DMS114 treated with DMSO at 0.1 percent for 48 hours (cell line): ENCODE results near the gene PBX3.
"Not testable (repeated sequence)": the region's sequence is repeated elsewhere in the genome, so short reads cannot be mapped to it uniquely, and the experiment has no call there.

Source experiments
- DNase-seq: peaks from one replicate; lab custom pipeline; 2025; ENCODE audit not compliant: unreplicated experiment; lab: John Stamatoyannopoulos, UW

PBX3 gene

DNA sequence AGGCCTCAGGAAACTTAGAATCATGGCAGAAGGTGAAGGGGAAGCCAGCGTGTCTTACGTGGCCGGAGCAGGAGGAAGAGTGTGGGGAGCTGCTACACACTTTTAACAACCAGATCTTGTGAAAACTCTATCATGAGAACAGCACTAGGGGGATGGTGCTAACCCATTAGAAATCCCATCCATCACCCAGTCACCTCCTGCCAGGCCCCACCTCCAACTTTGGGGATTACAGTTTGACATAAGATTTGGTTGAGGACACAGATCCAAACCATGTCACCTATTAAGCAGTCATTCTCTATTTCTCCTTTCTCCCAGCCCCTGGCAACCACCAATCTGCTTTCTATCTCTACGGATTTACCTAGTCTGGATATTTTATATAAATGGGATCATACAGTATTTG lies 26.9 kb downstream of the PBX3 start:
- no peak for DNase-seq

DNA sequence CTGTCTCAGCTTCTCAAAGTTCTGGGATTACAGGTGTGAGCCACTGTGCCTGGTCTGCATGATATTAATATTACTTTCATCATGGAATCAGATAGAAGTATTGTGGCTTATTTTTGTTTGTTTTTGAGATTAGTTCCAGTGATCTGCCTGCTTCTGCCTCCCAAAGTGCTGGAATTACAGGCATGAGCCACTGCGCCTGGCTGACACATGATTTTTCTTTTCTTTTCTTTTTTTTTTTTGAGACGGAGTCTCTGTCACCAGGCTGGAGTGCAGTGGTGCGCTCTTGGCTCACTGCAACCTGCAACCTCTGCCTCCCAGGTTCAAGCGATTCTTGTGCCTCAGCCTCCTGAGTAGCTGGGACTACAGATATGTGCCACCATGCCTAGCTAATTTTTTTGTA lies 29.6 kb downstream of the PBX3 start:
- DNase-seq, result not testable (repeated sequence)

DNA sequence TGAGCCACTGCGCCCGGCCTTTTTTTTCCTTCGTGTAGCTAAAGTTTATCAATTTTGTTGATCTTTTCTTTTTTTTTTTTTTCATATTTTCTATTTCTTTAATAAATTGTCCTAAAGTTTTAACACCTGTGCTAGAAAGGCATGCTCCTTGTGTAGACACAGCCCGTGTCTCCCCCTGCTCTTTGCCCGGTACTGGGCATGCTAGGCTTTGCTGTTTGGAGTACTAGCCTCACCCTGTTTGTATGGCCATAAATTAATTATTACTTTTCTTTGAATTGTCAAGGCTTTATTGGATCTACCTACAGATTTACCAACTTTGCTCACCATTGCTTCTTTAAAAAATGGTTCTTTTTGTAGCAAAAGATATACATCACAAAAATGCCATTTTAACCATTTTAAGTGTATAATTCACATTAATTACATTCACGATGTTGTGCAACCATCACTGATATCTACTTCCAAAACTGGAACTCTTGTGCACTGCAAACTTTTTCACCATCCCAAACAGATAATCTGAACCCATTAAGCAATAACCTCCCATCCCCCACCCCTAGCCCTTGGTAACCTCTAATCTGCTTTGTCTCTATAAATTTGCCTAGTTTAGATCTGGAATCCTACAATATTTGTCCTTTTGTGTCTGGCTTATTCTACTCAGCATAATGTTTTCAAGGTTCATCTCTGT lies 31.5 kb downstream of the PBX3 start:
- DNase-seq, result not testable (repeated sequence)

DNA sequence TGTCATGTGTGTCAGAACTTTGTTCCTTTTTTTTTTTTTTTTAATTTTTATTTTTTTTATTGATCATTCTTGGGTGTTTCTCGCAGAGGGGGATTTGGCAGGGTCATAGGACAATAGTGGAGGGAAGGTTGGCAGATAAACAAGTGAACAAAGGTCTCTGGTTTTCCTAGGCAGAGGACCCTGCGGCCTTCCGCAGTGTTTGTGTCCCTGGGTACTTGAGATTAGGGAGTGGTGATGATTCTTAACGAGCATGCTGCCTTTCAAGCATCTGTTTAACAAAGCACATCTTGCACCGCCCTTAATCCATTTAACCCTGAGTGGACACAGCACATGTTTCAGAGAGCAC lies 32.0 kb downstream of the PBX3 start:
- not testable (repeated sequence) for DNase-seq

DNA sequence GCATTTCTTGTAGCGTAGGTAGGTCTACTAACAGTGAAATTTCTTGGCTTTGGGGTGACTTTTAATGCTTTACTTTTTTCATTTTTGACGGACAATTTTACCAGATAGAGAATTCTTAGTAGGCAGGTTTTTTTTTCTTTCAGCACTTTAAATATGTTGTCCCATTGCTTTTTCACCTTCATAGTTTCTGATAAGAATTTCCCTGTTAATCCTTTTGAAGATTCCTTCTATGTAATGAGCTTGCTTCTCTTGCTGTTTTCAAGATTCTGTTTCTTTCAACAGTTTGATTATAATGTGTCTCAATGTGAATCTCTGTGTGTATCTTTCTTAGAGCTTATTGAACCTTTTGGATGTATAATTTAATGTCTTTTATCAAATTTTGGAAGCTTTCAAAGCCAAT lies 35.5 kb downstream of the PBX3 start:
- no peak for DNase-seq

DNA sequence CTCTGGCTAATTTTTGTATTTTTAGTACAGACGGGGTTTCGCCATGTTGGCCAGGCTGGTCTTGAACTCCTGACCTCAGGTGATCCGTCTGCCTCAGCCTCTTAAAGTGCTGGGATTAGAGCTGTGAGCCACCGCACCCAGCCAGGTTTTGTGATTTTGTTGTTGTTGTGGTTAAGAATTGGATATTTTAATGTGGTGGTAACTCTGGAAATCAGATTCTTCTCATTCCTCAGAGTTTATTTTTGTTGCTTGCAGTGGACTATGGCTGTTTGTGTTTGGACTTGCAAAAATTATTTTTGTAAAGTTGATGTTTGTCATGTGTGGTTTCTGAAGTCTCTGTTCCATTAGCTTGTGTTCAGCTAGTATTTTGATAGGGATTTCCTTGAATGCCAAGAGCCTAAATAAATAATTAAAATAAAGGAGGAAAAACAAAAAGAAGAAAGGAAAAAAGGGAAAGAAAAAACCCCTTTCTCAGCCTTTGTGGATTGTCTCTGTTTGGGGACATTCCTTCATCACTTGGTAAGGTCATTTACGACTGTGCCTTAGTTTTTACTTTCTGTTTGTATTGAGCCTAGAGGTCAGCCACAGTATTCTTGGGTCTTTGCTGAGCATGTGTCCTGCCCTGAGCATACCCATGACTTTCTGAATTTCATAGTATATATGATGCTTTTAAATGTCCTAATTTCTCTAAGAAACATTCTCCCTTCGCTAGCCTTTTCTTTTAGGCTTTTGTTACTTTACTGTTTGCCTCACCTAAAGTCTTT lies 37.3 kb downstream of the PBX3 start:
- DNase-seq, result no peak

DNA sequence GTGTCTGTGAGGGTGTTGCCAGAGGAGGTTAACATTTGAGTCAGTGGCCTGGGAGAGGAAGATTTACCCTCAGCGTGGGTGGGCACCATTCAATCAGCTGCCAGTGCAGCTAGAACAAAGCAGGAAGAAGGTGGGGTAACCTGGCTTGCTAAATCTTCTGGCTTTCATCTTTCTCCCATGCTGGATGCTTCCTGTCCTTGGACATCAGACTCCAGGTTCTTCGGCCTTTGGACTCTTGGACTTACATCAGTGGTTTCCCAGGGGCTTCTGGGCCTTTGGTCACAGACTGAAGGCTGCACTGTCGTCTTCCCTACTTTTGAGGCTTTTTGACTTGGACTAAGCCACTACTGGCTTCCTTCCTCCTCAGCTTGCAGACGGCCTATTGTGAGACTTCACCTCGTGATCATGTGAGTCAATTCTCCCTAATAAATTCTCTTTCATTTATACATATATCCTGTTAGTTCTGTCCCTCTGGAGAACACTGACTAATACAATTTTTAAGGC lies 38.1 kb downstream of the PBX3 start:
- DNase-seq, result no peak

DNA sequence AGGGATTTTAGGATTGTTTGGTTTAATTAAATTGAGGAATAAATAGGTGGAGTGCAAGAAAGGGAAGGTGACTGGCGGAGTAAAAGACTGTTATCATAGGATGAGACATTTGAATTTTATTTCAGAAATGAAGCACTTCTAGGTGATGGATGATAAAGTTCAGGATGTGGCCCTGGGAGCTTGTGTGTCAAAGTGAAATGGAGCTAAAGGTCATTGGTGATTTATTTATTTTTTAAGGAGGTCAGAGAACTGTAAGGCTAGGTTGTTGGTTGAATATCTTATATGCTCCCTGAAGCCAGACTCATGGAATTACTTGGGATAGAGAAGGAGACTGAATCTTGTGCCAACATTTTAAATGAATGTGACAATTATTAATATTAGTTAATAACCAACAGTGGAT lies 40.5 kb downstream of the PBX3 start:
- DNase-seq, result no peak

DNA sequence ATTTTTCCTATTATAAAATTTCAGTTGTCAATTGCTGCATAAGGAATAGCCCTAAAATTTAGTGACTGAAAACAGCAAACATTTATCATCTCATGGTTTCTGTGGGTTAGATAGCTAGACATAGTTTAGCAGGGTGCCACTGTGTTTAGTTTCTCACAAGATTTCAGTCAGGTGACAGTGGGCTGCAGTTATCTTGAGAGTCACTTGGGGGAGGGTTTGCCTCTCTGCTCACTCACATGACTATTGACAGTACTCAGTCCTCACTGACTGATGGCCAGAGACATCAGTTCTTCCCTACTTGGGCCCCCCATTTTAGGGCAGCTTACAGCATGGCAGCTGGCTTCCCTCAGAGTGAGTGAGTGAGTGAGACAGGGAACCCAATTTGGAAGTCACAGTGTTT lies 42.0 kb downstream of the PBX3 start:
- no peak for DNase-seq

DNA sequence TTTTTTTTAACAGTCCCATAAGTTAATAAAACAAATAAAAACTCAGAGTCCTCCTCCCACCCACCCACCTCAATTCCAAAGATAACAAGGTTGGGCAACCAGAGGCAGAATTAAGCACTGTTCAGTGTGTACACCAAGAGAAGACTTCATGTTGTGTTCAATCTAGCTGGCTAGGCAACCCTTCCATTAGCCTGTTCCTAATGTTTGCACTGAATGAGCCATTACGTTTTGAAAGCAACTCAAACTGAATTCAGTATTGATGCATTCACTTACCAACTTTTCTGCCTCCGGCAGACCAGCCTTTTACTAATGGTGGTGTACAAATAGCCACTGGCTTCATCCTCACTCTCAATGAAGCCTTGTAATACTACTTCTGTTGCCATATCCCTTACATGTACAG lies 47.5 kb downstream of the PBX3 start:
- no peak for DNase-seq

DNA sequence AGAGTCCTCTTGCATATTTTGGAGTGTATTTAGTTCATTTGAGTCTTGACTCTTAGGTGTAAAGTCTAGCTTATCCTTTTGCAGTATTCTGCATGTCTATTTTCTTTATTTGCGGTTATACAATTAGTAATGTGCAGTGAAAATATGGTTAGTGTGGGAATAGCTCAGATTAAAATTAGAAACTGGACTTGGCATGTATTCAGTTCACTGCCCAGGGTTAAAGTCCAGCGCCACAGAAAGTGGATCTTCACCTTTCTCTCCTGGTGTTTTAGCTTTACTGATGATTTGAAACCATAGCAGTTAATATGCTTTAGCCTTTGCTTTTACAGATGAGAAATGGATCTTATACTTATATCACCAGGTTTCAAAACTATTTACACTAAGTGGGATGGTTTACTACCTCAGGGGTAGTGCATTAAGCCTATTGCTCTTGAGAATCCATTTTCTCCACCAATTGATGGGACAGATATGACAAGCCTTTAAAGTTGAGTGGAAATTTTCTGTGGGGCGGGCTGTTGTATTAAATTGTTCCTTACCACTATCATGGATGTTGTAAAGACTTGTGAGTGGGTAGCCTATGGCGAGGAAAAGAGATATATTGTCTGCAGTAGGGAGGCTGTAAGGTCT lies 48.9 kb downstream of the PBX3 start:
- DNase-seq, result no peak

DNA sequence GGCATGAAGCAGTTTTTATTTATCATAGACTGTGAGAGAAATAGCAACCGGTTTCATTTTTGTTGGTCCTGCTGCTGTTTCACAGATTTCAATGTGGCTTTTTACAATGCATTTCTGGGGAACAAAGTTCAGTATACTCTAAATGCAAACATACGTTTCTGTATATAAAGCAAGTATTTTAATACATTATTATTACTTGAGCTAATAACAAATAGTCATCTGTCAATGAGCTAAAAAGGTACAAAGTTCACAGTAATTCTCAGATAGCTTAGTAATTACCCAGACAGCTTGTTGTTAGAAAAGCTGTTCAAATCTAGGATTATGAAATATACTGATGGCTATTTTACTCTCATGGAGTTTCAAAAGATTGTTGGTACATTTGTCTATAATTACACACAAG lies 50.8 kb downstream of the PBX3 start:
- no peak for DNase-seq

DNA sequence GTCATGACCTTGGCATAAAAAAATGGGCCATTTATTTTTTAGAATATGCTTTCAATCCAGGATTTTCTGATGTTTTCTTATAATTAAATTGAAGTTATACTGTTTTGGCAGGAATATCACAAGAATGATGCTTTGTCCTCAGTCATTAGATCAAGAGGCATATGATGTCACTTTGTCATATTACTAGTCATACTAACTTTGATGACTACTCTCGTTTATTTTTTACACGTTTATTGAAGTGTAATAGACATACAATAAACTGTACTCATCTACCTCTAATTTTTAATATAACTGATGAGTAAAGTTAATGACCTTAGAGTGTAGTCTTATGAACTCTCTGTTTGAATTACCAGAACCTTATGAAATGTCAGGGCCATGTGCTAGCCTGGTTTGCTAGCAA lies 56.4 kb downstream of the PBX3 start:
- no peak for DNase-seq

DNA sequence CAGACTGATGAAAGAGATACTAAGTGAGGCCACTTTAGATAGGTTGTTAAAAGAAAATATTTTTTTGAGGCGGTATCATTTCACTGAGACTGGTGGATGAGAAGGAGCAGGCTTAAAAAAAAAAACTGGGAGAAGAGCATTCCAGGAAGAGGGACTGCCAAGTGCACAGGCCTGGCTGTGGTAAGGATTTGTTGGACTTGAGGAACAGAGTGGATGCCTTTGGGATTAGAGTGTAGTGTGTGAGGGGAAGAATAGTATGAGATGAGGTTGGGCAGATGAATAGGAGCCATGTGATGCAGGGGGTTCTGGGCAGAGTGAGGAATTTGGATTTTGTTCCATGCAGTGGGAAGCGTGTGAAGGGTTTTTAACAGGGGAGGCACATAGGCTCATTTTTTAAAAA lies 57.9 kb downstream of the PBX3 start:
- DNase-seq, result no peak

DNA sequence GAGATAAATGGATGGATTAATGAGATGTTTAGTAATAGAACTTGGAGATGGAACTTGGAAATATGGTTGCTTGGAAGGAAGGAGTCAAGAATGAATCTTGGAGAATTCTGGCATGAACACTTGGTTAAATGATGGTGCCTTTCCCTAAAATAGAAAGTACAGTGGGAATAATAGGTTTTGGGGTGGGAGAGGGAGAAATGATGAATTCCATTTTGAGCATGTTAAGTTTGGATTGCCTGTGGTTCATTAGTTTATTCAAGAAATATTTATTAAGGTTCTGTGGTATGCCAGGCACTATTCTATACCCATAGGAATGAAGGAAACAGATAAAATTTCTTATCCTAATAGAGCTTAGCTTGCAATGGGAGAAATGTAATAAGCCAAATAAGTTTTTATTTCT lies 58.4 kb downstream of the PBX3 start:
- no peak for DNase-seq

DNA sequence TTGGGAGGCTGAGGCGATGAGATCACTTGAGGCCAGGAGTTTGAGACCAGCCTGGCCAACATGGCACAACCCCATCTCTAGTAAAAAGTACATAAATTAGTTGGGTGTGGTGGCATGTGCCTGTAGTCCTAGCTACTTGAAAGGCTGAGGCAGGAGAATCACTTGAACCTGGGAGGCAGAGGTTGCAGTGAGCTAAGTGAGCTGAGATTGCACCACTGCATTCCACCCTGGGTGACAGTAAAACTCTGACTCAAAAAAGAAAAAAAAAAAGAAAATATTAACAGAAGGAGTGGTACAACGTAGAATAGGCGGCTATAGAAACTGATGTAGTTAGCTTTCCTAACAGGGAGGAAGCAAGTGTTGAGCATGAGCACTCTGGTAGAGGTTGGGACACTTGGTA lies 59.9 kb downstream of the PBX3 start:
- no peak for DNase-seq

DNA sequence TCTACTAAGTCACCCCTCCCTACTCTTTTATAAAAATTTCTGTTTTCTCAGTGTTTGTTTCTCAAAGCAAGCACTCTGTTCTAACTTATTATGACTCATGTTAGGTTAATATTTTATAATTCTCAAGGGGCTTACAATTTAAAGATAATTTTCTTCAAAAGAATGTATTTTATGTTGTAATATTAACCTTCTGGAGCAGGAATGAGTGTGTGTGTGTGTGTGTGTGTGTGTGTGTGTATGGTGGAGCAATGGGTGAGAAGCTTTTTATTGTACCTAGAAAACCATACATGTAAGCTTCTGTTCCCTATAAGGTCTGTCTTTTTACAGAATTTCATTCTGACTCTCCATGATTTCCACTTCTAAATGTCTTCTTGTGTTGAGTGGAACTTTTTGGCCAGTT lies 63.0 kb downstream of the PBX3 start:
- no peak for DNase-seq

DNA sequence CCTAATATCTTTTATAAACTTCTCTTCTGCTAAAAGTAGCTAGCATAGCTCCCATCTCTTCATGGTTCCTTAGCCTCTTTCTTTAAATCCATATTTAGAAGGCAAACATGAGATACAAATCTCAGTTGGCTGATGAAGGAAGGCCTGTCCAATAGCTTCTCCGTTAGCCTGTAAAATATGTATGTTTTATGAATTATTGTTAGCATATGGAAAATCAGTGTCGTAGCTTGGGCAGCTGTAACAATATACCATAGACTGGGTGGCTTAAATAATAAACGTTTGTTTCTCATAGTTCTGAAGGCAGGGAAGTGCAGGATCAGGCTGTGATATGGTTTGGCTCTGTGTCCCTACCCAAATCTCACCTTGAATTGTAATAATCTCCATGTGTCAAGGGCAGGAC lies 63.8 kb downstream of the PBX3 start:
- DNase-seq, result no peak

DNA sequence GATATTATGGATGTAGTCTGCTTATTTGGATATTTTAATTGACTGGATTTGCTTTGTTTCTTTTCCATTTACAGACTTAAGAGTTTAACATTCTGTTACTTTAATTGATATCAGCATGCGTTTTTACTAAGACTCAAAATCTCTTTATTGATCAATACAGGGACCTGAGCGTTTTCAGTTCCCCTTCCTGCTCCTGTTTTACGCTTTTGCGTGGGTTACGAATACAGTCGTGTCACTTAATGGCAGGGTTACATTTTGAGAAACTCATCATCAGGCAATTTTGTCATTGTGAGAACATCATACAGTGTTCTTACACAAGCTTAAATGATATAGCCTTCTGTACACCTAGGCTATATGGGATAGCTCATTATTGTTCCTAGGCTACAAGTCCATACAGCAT lies 65.2 kb downstream of the PBX3 start:
- no peak for DNase-seq

DNA sequence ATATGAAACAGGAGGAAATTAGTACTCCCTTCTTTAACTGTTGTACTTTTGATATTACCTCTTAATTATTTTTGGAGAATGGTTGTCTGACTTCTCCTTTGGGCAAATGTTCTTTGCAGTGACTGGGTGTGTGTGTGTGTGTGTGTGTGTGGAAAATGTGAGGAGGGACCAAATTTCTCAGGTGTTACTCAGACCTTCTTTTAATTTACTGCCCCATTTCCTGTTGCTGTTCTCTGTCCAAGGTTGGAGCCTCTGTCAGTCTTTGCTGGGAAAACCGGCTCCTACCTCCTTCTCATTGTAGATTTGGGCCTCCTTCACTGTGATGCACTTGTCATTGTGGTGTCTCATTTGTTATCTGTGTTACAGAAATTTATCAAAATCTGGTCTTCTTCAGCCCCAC lies 68.4 kb downstream of the PBX3 start:
- no peak for DNase-seq

DNA sequence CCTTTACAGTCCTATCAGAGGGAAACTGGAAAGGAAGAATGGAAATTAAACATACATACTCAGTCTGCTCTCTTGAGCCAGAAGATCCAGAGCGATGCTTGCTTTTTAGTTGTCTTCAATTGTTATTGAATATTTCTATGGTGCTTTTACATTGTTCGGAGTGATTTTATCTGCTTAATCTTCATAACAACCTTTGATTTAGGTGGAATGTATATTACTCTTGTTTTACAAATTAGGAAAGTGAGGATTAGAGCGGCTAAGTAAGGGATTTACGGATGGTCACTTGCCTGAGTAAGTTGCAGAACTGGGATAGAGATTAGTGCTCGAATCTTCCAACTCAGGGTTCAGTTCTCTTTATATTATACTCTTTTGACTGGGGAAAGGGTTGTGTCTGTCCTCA lies 69.1 kb downstream of the PBX3 start:
- no peak for DNase-seq

DNA sequence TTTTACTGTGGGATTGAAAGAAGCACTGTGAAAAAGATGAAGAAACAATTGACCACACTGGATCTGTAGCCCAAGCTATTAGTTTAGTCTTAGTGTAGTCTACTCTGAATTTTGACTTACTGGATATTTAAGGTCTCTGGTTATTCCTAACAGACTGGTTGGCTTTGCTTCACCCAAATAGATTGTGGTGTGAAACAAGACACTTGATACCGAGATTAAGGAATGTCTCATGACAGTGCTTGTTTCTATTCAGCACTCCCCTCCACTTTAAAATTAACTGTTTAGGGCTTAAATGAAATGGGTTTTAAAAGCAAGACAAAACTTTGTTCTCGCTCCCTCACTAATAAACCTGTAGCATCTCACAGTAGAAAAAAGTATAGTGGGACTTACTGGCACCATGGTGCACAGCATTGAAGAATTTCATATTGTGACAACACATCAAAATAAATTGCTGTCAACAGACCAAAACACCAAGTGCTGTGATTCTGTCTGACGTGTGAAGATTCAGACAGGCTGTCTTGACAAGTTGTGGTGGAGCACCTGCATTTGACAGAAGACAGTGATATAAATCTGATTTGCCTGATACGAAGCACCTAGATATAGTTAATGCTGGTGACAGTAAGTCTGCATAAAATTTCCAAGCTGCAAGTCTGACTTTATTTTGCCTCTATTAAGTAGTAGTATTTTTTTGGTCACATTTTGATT lies 73.1 kb downstream of the PBX3 start:
- DNase-seq, result no peak
